ENCODE measurements around the gene MCM7.
A peak's percentile ranks its signal among the peaks of the same experiment; 100 is the strongest.

MCM7 gene

DNA sequence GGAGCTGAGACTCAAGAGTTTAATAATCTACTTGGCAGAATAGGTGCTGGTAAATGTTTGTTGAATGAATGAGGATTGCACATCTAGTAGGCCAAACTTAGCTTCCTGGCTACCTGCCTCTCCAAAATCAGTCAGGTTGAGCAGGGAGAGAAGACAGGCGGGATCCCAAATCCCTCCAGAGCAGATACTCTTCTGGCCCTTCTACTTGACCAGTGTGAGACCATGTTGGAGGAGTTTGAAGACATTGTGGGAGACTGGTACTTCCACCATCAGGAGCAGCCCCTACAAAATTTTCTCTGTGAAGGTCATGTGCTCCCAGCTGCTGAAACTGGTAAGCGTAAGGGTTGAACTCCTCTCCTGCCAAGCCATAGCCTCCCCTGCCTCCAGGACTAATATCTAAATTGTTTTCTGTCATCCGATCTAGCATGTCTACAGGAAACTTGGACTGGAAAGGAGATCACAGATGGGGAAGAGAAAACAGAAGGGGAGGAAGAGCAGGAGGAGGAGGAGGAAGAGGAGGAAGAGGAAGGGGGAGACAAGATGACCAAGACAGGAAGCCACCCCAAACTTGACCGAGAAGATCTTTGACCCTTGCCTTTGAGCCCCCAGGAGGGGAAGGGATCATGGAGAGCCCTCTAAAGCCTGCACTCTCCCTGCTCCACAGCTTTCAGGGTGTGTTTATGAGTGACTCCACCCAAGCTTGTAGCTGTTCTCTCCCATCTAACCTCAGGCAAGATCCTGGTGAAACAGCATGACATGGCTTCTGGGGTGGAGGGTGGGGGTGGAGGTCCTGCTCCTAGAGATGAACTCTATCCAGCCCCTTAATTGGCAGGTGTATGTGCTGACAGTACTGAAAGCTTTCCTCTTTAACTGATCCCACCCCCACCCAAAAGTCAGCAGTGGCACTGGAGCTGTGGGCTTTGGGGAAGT, 23.4 kb upstream of the MCM7 start:
- no peak for DNase-seq

- DNase-seq, result no peak
Measured at GRCh38 chr7:100122568-100122967, 21.4 kb upstream of the MCM7 start.

- DNase-seq, result no peak
Measured at GRCh38 chr7:100122067-100122466, 20.9 kb upstream of the MCM7 start.

DNA sequence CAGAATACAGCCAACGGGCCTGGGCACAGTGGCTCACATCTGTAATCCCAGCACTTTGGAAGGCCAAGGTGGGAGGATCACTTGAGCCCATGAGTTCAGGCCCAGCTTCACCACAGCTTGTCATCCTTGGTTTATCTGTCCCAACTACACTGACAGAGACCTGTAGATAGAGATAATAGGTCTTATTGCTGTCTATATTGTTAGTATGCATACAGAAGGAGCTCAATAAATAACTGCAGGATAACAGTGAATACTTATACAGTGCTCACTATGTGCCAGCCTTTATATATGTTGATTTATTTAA, 19.5 kb upstream of the MCM7 start:
- no peak for DNase-seq

DNA sequence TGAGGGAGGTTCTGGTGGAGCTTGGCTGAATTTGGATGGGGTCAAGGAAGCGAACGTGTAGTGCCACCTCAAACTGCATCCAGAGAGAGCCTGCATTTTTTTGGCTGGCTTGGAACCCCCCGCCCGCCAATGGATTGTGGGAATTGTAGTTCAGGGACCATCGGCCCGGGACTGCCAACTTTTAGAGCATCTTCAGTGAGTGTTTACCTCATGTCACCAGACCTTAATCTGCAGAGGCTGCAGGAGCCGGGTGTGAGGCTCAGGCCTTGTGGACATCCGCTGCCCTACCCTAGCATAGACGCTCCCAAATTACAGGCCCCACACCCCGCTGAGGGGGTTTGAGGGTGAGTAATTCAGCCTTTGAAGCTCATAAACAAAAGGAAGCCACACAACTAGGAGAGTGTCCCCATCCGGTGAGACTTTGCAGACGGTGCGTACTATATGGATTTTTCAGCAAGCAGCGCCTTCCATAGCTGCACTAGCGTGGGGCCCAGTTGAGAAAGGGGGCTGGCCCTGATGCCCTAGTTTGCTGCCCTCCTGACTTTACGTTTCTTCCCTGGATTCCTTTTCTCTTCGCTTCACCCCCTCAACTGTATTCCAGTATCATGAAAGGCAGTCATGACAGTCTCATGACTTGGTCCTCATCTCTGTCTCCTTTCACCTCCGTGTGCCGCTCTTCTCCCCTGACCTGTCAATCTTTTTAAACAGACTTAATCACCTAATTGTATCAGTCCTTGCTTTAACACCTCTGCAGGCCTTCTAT, 19.0 kb upstream of the MCM7 start:
- peak in 51 of 56 donors; percentile 21 to 89 (median 77) for DNase-seq

DNA sequence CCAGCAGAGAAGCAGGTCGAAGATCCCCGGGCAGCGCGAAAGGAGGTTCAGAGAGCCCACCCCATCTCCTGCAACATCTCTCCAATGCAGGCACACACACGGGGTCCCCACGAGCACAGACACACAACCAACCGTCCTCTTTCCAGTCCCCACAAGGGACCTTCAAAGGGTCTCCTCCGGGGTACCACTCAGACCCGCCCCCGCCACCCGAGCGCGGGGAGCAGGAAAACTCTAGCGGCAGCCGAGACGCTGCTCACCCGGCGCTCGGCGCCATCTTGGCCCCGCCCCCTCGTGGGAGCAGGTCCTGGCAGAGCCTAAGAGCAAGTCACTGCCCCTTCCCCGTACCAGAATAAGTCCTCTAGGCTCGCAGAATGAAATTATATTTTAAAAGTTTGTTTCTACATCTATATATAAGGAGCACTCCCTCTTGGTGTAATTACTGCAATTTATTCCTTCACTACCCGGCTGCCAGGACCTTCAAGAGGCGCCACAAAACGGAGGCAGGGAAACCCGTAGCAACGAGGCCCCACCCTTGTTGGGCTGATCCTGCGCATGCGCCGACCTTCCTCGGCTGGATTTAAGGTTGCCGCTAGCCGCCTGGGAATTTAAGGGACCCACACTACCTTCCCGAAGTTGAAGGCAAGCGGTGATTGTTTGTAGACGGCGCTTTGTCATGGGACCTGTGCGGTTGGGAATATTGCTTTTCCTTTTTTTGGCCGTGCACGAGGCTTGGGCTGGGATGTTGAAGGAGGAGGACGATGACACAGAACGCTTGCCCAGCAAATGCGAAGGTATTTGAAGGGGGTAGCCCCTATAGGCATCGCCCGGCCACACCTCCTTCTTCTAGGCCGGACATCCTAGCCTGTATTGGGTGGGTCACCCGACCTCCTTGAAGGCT, 18.1 kb upstream of the MCM7 start, which contains the start of the genes CNPY4 and TAF6:
CNPY4 (plus strand) TSS at position 563 of the 898 bp plus-strand sequence; CDS start at position 674, 111 bp downstream.
TAF6 (minus strand) TSS at position 287 of the 898 bp plus-strand sequence. CDS start 5,149 bp downstream, outside the sequence.
- DNase-seq, result peak; percentile 44 to 97 (median 91)

DNA sequence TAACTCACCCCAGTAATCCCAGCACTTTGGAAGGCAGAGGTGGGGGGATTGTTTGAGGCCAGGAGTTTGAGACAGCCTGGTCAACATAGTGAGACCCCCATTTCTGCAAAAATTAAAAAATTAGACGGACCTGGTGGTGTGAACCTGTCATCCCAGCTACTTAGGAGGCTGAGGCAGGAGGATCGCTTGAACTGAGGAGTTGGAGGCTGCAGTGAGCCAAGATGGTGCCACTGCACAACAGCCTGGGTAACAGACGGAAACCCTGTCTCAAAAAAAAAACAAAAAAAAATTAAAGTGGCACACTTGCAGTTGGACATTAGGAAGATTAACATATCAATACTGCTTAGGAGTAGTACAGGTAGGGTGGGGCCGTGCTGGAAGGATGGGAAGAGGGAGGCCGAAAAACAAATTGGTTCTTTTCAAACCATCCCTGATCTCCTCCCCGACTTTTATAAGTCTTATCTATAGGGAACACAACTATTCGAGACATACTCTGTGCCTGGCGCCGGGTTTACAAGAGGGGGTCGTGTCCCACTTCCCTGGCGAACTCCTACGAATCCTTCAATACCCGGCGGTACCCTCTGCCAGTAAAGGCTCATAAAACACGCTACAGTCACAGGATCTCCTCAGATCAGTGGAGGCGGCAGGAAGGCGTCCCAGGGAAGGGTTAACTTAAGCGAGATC, 17.3 kb upstream of the MCM7 start:
- DNase-seq, result no peak

GRCh38 chr7:100115026-100115425, 13.8 kb upstream of the MCM7 start:
- DNase-seq, result no peak

- DNase-seq, result no peak
Measured at GRCh38 chr7:100111914-100112313, 10.7 kb upstream of the MCM7 start.

DNA sequence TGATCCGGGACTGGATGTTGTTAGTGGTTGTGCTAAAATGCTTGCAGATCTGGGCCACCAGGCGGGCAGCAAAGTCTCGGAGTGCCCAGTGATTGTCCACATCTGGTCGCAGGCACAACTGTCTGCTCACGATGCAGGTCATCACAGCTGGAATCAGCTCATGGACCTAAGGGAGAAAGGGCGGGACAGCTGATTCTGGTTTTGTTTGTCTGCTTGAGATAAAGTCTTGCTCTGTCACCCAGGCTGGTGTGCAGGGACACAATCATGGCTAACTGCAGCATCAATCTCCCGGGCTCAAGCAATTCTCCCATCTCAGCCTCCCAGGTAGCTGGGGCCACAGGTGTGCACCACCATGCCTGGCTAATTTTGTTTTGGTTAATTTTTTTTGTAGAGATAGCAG, 10.0 kb upstream of the MCM7 start:
- no peak for DNase-seq

DNA sequence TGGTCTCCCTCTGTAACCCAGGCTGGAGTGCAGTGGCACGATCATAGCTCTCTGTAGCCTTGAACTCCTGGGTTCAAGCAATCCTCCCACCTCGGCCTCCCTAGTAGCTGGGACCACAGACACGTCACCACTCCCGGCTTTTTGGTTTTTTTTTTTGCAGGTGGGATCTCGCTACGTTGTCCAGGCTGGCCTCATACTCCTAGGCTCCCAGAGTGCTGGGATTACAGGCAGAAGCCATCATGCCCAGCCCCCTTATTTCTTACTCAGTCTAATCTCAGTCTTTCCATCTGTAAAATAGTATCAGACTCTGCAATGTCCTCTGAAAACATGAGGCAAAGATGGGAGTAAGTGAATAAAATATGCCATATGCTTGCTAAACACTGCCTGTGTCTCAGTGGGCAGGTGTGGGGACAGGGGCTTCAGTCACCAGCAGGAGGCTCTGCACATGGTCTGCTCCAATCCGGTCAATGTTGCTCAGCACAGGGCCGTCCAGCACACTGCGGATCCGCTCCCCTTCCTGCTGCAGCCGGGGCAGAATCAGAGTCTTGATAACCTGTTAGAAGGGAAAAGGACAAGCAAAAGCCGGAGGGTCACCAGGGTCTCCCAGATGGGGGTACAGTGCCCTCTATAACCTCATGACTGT, 8.4 kb upstream of the MCM7 start:
- no peak for DNase-seq

DNA sequence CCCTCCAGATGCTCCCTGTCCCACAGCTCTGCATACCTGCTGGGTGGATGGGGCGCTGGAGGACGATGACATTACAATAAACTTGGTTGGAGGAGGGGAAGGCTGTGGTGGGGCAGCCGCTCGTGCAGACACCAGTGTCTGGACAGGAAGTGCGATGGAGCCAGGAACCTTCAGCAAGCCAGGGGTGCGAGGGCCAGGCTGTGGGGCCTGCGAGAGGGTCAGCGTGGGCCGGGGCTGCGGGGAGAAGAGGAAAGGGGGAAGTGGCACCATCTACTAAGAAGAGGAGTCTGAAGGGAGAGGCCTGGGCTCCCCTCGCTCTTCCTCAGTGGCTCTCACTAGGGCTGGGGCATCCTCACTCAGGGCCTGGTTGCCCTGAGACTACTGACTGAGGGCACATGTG, 6.7 kb upstream of the MCM7 start:
- DNase-seq, result no peak

DNA sequence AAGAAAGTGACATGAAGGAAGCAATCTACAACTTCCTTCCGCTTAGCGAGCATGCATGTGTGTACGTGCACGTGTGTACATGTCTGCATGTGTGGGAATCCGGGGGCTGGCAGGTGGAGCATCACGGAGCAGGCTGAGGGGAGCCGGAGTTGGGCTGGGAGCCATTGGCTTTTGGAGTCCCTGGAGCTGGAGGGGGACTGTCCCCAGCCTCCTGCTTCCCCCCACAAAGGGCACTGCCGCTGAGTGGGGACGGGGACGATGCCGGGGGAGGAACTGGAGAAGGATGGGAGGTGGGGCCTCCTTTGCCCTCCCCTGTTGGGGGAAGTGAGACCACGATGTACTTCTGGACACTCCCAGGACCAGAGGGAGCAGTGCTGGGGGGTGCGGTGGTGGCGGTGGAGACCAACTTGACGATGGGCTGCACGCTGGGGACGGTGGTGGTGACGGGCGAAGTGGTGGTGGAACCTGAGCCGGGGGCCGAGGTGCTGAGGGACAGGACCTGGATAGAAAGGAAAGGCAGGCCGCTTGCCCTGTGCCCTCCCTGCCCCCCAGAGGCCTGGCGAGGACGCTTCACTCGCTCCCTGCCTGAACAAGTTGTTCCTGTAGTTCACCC, 6.0 kb upstream of the MCM7 start:
- DNase-seq, result peak in 3 of 56 donors; percentile 7 to 24 (median 19)

GRCh38 chr7:100106633-100107032, 5.4 kb upstream of the MCM7 start:
- DNase-seq, result no peak

GRCh38 chr7:100105534-100105933, 4.3 kb upstream of the MCM7 start:
- DNase-seq, result no peak

GRCh38 chr7:100102950-100103840, 2.0 kb upstream of the MCM7 start:
- DNase-seq, result no peak

- peak in 55 of 56 donors; percentile 53 to 93 (median 85) for DNase-seq
Measured at GRCh38 chr7:100100420-100101015, 679 bp downstream of the MCM7 start.

DNA sequence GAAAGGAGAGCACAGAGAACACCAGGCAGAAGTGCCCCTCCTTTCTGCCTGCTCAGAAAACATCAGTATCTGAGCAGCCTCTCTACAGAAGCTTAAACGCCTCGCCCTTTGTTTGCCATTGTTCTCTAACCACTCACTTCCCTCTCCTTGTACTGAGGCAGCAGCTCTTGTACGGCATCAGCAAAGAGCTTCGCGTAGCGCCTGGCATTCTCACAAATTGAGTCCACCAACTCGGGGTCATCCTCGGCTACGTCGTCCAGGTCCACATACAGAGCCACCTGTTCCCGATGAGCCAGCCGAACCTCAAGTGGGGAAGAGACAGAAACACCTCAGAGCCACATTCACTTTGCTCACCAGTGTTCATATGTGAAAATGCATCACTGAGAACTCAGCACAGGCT, 1.7 kb downstream of the MCM7 start:
- DNase-seq, result no peak
